GM19328 (cell line): Measurements from ENCODE around the gene SATB1.

Source experiments
- ATAC-seq: cut with Tn5 transposase; IDR thresholded peaks from one replicate; pipeline ENCODE4 v1.9.1; 2021; ENCODE audit warnings: mild to moderate bottlenecking, moderate library complexity; ENCODE audit not compliant: unreplicated experiment

The SATB1 gene

DNA sequence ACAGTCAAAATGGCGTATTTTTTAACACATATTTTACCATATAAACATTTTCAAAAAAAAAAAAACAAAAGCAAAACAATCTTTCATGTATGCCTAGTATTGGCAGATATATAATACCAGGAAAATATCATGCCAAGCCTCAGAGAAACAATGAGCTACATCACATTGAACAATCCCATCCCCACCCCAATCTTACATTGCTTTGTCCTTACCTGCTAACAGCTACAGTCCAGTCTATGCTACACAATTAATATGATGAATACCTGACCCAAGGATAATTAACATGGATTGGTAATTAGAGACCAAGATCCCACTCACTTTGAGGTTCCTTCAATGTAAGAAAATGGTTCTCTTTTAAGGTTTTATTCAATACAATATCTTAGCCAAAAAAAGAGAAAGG lies 7.6 kb upstream of the SATB1 start:
- no peak for ATAC-seq

DNA sequence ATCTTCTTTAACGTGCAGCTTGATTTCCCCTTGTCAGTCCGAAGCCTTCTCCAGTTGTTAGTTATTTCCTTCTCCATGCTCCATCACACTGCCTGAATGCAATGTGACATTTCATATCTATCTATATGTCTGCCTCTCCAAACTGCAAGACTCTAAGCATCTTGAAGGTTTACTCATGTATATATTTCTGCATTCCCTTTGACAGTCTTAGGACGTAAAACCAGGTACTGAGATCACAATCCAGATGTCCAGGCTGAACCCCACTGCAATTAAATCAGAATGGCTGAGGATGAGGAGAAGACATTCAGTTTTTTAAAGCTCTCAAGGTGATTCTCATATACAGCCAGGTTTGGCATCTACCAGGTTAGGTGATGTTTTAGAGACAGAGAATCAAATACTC lies 6.1 kb upstream of the SATB1 start:
- ATAC-seq: no peak

DNA sequence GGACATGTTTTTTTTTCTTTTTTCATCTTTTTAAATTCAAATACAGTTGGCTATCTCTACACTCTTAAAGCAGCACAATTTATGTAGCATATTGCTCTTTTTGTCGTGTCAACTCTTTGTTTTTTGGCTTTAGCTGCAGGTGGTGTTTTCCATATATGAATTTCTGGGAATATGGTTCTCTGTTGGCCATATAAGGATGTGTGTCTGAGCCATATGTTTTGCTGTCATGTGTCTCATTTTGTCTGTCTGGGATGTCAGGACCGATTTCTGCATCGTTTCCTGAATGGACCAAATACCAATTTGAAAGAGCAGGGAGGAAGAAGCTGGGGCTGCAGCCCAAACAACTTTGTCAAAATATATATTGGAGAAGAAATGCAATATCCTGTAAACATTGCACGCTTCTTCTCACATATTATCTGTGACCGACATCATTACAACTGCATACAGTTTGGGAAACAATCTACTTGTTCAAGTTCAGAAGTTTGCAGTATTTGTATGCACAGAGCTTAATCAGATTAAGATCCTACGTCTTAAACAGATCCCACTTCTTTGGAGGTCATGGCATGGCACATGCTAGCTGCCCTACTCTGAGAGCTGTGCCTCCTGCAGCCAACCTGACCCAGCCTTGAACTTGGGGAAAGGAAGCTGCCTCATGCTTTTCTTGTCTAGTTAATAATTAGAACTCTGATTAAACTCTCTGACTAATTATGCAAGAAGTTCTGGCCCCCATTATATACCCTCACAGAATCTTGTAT lies 4.0 kb upstream of the SATB1 start:
- no peak for ATAC-seq

DNA sequence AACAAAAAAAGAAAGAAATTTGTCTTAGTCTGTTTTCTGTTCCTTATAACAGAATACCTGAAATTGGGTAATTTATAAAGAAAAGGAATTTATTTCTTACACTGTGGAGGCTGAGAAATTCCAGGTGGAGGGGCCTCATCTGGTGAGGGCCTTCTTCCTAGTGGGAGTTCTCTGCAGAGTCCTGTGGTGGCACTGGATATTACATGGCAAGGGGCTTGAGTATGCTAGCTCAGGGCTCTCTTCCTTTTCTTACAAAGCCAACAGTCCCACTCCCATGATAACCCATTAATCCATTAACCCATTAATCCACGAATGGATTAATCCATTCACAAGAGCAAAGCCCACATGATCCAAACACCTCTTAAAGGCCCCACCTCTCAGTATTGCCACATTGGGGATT lies 2.9 kb upstream of the SATB1 start:
- no peak for ATAC-seq

DNA sequence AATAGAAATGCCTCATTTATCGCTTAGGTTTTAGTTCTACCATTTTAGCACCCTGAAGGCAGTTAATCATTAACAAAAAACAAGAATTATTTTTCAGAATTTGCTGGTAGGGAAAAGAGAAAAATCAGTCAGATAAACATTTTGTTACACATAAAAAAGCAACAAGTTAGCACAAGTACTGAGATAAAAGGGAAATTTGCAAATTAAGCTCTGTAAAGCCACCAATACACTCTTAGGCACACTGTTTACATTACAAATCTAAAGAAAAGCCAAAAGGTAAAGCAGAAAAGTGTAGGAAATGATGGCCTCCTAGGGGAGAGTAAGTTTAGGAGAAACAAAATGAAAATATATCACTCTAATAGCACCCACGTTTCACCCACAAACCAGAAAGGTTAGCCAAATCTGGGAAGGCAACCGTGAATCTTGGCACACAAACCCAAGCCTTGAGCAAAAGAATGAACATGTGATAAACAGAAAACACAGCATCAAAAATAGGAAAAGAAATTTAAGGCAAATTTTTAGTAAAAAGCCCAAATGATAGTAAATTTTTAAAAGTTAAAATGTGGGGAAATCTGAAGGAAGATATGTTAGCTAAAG lies 1.6 kb upstream of the SATB1 start:
- no peak for ATAC-seq

DNA sequence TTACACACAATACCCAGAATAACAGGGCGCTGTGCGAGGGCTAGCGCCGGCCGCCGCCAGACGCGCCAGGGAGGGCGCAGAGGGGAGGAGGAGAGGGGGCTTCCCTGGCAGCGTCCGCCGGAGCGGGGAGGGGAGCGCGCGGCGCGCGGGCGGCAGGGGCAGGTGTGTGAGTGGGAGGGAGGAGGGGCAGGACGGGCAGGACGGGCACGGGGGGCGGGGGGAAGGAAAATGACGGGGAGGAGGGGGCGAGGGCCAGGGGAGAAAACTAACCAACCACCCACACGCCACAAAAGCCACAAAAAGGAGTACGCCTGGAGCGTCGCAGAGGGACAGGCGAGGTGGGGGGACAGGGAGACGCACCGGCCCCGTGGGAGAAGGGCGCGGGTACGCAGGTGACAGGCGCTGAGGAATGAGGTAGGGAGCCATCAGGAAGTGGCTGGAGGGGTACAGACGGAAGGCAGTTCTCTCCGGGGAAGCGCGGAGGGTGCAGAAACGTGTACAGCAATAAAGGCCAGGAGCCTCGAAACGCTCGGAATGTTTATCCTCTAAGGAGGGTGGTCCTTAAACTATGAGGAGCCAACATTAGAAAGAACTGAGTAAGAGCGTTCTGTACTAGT lies 610 bp upstream of the SATB1 start:
- no peak for ATAC-seq

DNA sequence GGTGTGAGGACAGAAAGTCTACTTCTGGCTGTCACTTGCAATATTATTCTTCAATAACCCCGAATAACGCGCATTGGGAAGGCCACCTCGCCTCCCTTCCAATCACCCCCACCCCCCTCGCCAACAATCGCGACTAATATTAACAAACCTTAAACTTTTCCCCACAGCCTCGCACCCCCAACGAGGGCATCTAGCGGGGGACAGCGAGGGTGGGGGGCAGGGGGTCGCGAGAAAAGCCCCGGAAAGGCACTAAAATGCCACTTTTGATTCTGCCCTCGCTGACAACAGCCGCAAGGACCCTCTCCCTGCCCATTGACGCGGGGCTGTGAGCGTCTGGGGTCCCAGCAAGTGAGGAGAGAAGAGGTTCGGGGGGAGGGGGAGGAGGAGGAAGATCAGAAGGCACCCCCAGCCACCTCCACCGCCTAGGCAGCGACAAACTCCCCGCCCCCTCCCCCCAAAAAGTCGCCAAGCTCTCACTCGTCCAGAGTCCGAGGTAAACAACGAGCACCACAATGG lies 868 bp downstream of the SATB1 start:
- no peak for ATAC-seq

DNA sequence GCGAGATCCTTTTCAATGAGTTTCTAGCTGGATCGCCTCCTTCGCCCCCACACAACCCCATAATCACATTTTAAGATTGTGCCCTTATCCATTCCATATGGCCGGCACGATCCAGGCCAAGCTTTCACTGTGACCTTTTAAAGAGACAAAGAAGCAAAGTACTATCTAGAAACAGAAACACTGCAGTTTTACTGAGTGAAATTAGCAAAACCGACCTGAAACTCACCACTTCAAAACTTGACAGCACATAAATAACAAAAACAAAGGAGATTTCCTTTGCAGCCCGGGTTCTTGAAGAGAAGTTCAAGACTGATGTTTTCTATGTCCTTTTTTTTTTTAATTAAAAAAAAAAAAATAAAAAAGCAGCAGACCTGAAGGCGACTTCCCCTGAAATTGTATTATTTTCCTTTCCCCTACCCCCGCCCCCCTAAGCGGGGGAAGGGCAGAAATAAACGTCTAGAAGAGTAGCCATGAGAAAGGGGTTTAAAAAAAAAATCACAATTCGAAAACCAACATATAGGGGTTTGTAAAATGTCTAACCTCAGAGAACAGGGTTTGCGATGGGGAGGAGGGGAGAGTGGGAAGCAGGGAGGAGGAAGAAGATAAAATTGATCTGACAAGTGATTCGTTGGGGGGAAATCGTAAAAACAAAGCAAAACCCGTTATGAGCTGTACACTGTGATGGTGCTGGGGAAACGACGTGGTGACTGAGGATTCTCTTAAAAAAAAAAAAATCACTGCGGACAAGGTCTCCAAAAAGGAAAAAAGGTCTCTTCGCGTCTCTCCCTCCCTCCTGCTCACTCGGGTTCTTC lies 1.5 kb downstream of the SATB1 start:
- ATAC-seq: peak; percentile 65

DNA sequence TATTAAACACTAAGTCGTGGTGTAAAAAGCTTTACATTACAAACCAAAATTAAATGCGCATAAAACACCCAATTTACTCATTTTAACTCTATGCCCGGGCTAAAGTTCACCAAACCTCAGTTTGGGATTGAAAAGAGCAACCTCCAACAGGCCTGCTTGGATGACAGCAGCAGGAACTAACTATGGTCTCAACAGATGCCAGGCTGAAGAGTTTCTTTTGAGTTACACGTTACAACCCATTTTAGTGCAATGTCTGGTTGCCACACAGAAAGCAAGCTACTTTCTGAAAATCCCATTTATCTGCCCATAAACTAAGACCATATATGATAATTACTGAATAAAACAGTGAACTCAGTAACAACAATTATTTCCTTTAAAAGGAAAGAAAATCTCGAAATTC lies 2.2 kb downstream of the SATB1 start:
- ATAC-seq: no peak

DNA sequence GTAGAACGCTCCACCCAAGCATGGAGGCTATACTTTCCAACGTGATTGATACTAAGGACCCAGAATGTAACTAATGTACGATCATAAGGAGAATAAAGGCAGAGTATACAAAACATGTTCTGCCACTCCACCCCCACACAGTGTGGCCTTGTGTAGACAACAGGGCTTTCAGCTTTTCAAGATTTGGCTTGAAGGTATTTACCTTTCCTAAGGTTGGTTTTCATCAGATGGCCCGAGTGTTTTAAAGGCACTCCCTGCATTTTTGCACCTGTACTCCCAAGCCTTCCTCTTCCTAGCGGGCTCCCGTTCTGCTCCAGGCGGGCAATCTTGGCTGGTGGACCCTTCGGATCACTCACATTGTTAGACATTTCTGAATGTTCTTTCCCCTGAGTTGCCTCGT lies 4.6 kb downstream of the SATB1 start:
- no peak for ATAC-seq

DNA sequence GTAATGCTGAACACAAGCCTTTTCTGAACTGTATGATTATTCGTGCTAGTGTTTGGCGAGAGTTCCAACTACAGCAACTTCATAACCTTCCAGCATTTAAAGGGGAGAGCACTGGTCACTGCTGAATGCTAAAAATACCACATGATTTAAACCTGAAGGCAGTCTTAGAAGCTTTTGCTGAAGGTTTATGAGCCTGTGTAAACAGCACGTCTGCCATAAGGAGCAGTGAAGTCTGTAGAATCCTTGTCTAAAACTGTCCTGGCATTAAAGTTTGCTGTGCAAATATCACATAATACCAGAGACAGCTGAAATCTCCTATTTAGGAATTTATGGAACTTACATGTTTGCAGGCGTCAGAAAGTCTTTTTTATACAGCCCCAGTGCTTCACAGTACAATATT lies 5.9 kb downstream of the SATB1 start:
- ATAC-seq: no peak

DNA sequence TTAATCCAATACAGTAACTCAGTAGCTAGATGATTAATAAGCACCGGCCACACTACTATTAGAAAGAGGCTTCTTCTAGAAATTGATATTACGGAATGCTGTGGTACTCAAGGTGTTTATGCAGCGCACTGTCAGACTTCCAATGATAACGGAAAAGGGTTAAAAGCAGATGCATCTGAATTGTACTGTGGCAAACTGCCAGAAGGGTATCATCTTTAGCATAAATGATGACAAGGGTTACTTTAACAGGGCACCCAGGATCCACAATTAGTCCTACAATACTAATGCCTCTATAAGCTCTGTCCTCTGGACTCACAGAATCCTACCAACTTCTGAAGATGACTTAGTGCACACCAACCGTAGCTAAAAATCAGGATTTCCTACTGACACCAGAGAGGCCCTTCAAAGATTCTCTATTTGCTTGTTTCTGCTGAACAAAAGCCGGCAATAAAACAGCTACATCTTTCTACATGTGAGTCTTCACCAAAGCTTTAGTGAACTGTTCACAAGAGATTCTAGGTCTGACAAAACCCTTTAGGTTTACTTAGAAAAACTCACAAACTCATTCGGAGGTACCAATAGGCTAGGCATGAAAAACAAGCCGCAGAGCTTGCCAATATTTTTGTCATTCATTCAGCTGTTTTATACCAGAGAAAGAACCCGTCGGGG lies 7.1 kb downstream of the SATB1 start:
- no peak for ATAC-seq

DNA sequence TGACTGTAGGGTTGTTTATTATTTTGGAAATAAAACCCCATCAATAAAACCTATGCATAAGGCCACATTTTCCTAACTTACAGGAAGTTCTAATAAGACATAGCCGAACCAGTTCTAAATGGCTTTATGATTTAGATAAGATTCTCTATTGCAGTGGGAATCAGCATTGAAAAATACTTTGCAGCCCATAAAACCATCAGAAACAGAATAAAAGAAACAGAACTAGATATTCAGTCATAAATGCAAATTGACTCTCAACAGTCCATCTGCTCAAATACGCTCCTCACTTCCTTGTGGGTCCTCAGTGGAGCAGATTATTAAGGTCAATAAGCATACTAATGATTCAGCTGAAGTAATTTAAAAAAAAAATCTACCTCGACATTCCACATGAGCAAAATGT lies 8.8 kb downstream of the SATB1 start:
- no peak for ATAC-seq

DNA sequence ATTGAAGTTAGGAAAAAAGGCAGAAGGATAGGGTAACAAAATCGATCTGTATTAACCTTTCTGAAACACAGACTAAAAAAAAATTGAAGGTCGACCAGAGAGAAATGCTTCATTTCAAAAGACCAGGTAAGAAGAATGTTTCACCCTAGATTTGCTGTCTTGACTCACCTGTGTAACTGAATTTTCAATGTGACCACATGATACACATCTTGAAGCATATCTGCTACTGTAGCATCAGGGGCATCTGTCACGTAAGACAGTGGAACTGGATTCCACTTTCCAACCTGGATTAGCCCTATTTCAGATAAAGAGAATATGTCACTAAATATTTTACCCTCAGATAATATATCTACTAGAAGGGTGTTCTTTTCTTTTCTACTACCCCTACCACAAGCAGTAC lies 9.3 kb downstream of the SATB1 start:
- no peak for ATAC-seq

DNA sequence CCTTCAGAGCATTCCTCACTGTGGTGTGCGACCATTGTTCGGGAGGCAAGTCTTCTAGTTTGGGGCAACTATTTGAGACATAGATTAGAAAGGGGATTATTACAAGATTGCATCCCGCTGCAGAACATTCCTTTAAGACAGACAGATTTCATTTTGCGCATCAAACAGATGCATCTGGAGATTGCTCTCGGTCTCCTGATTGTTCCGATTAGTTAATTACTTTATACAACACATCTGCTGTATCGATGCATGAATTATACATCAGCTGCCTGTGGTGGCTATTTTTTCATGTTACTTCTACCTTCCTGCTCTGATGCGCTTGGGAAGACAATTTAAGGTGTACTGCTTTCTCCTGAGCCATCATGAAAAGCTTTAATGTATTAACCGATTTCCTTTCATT lies 10.0 kb downstream of the SATB1 start:
- ATAC-seq: no peak

DNA sequence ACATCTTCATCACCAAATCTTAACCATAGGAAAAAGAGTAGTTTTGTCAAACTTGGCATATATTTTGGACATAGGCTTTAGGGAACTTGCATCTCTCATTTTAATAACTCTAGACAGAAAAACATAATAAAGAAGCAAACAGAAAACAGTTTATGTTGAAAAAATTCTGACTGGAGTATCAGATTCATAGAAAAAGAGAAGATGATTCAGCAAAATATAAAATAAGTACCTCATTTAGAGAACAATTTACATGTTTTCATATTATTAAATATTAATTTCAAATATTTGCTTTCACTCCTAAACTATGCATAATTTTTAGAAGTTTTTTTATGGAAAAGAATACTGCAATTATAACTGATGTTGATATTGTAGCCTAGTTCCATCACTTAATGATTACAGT lies 12.5 kb downstream of the SATB1 start:
- ATAC-seq: no peak

DNA sequence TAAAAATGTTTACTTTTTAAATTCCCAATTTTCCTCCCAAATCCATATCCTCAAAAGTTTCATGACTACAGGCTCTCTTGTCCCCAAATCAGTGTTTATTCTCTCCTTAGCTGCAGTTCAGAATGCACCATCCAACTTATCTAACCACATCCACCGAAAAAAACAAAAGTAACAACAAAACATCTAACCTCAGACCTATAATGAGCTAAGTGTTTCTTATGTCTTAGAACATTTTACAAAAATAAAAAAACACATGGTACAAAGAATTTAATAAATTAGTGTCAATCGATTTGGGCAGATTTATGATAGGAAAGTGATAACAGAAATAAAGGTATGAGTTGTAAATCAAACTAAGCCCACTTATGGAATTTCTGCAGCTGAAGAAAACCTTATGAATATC lies 13.6 kb downstream of the SATB1 start:
- ATAC-seq: no peak

DNA sequence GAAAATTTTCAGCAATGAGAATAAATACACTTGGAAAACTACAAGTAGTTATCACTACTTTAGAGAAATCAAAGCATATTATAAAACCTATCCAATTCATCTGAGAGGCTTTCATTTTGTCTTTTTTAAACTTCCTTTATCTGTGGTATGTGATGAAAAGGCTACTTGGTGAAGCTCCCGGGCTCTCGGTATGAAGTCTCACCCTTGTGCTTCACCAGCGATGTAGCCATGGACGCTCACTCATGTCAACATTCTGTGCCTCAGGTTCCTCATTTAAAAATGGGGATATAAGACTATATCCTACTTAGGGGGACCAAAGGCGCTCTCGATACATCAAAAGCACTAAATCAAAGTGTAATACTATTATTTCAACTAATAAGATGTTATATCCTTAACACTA lies 14.9 kb downstream of the SATB1 start:
- ATAC-seq: no peak

DNA sequence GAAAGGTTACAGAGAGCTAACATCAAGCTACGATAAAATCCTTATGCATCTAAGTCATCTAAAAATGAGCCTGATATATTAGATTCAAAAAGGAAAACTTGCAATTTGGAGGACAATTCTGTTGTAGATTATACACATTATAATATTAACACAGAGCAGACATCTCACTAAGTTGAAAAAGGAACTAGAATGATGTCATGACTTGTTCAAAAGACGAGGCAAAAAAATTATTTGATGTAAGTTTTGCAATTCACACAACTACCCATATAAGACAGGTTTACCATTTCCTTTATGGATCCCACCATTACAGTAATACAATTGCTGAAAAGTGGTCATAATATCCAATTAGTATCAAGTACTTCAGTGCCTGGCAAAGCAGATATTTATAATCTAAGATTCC lies 15.9 kb downstream of the SATB1 start:
- ATAC-seq: no peak

DNA sequence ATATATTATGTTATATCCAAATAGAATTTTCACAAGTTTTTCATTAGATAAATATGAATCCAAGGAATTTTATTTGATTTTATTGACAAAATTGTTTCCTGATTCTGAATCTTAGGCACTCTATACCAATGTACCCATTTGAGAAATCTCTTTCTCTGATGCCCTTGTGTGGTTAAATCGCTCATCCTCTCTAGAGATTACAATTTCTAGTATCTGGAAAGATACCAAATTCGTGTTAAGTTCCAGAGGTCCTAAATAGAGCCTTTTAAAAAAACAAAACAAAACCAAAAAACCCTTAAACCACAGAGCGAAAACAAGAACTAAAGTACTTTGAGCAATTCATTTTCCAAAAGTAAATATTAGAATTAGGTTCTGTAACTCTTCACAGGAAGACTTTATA lies 20.0 kb downstream of the SATB1 start:
- ATAC-seq: no peak

DNA sequence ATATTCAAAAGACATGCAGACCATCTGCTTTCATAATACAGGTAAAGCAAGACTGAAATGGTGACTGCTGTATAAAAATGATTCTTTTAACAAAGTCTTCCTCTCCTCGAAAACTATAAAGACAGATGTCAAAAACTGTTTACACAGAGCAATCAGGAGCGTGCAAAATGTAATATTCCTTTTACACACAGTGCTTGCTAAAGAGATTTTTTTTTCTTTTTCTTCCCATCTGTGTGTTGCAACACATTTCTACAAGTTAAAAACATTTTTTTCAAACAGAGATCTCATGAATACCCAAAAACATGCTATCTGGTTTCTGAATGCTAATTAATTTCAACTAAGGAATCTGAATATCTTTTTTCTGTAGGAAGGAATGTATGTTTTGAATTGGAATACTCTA lies 22.1 kb downstream of the SATB1 start:
- ATAC-seq: no peak
